HCT116 (cell line): ENCODE data around the gene RCBTB1. TPM values are rescaled to one million over a fixed set of nuclear protein-coding genes. Genes with fewer than 3 reads are reported as not detected.

Source experiments
- ATAC-seq: fragments of 200-7000 bp; cut with Tn5 transposase; 2 replicates; pipeline ENCODE4 v1.9.1; 2020; ENCODE audit warnings: mild to moderate bottlenecking, moderate library complexity
- BruUV-seq: library from RNA; stranded (reverse); fragments of 400-500 nt; replicated peaks from 2 replicates; lab custom pipeline; 2021; lab: Mats Ljungman, UMichigan
- CTCF ChIA-PET: fragments of 300-600 bp; sonication (Branson Sonifier 250); formaldehyde crosslinking; loops from one replicate; lab custom pipeline; 2021; ENCODE audit warnings: antibody characterized with exemption; lab: Charles Lee
- POLR2A ChIA-PET: fragments of 300-600, 350-600 bp; sonication (Branson Sonifier 250); formaldehyde crosslinking; loops from one replicate; lab custom pipeline; 2021; ENCODE audit warnings: antibody characterized with exemption; lab: Charles Lee
- RAD21 ChIA-PET, 2 experiments: fragments of 300-600 bp; sonication (Branson Sonifier 250); formaldehyde crosslinking; loops; one replicate each; lab custom pipeline; 2023; ENCODE audit warnings: low total read pairs in 2 of 2; ENCODE audit not compliant: uncharacterized antibody in 2 of 2, unreplicated experiment in 2 of 2, low non-redundant PET in 1 of 2; lab: Charles Lee
- DNase-seq: peaks from one replicate; pipeline ENCODE4 v3.0.0-alpha.2; 2010; ENCODE audit warnings: low read depth, low spot score
- H2AFZ ChIP-seq: fragments of 200-600 bp; shearing (Covaris generic), sonication (generic); 2 replicates; pipeline ENCODE4 v1.6.1; 2017; ENCODE audit warnings: low read depth, mixed run types, mixed read lengths, antibody characterized with exemption, low read length; ENCODE audit not compliant: poor library complexity, severe bottlenecking
- H3K27ac ChIP-seq: 2 replicates; pipeline ENCODE4 v1.5.1; 2012; ENCODE audit warnings: low read depth, low read length
- H3K27me3 ChIP-seq: fragments of 200-600 bp; sonication (generic); 2 replicates; pipeline ENCODE4 v1.6.1; 2016; ENCODE audit warnings: mixed run types, low read length, mixed read lengths; ENCODE audit not compliant: insufficient read depth
- H3K36me3 ChIP-seq, 2 experiments: fragments of 200-500 bp in 1 of 2; fragments of 200-600 bp in 1 of 2; sonication (Bioruptor generic) in 1 of 2; sonication (generic) in 1 of 2; 2 replicates each; pipeline versions ENCODE4 v1.5.1 to v1.6.1; 2014 to 2016; ENCODE audit warnings: low read length in 2 of 2, inconsistent platforms in 1 of 2, mixed read lengths in 1 of 2, mixed run types in 1 of 2; ENCODE audit not compliant: insufficient read depth in 2 of 2, control insufficient read depth in 1 of 2
- H3K4me1 ChIP-seq, 2 experiments: fragments of 200-600 bp in 1 of 2; sonication (generic) in 1 of 2; 2 replicates each; pipeline versions ENCODE4 v1.5.1 to v1.6.1; 2012 to 2017; ENCODE audit warnings: low read length in 2 of 2, inconsistent platforms in 1 of 2, mild to moderate bottlenecking in 1 of 2, mixed read lengths in 1 of 2, mixed run types in 1 of 2, moderate library complexity in 1 of 2; ENCODE audit not compliant: insufficient read depth in 2 of 2, control insufficient read depth in 1 of 2
- H3K4me2 ChIP-seq: fragments of 200-600 bp; sonication (generic); 2 replicates; pipeline ENCODE4 v1.6.1; 2017; ENCODE audit warnings: mixed run types, low read length, mixed read lengths
- H3K4me3 ChIP-seq, 2 experiments: fragments of 200-600 bp in 1 of 2; sonication (generic) in 1 of 2; replicated peaks in 1 of 2; 2 replicates each; pipeline ENCODE4 v1.5.1; 2011 to 2016; ENCODE audit warnings: low read length in 2 of 2, control low read depth in 1 of 2, low read depth in 1 of 2, mild to moderate bottlenecking in 1 of 2, mixed read lengths in 1 of 2, mixed run types in 1 of 2
- H3K79me2 ChIP-seq: fragments of 200-600 bp; sonication (generic); 2 replicates; pipeline ENCODE4 v1.6.1; 2017; ENCODE audit warnings: mild to moderate bottlenecking, mixed run types, low read length, moderate library complexity, mixed read lengths; ENCODE audit not compliant: insufficient read depth
- H3K9ac ChIP-seq: fragments of 200-600 bp; sonication (generic); 2 replicates; pipeline ENCODE4 v1.6.1; 2016; ENCODE audit warnings: low read length, mixed read lengths
- H3K9me2 ChIP-seq: fragments of 200-600 bp; sonication (generic), shearing (Covaris generic); 2 replicates; pipeline ENCODE4 v1.6.1; 2017; ENCODE audit warnings: mixed run types, mild to moderate bottlenecking, moderate library complexity; ENCODE audit not compliant: insufficient read depth
- H3K9me3 ChIP-seq, 2 experiments: fragments of 200-500 bp in 1 of 2; fragments of 200-600 bp in 1 of 2; sonication (Bioruptor generic) in 1 of 2; sonication (generic) in 1 of 2; 2 replicates each; pipeline ENCODE4 v1.6.1; 2014 to 2017; ENCODE audit warnings: low read length in 2 of 2, mixed read lengths in 2 of 2, inconsistent platforms in 1 of 2, low read depth in 1 of 2, mild to moderate bottlenecking in 1 of 2, mixed run types in 1 of 2, moderate library complexity in 1 of 2; ENCODE audit not compliant: control insufficient read depth in 1 of 2, insufficient read depth in 1 of 2
- H4K20me1 ChIP-seq: fragments of 200-600 bp; sonication (generic), shearing (Covaris generic); 2 replicates; pipeline ENCODE4 v1.6.1; 2017; ENCODE audit warnings: mixed run types, mild to moderate bottlenecking, moderate library complexity; ENCODE audit not compliant: insufficient read depth
- CEBPB ChIP-seq: IDR thresholded peaks from 2 replicates; pipeline ENCODE4 v1.6.1; 2012; ENCODE audit warnings: low read depth
- EGR1 ChIP-seq: IDR thresholded peaks from 2 replicates; pipeline ENCODE4 v1.6.1; 2012; ENCODE audit warnings: low read depth
- EZH2 ChIP-seq: fragments of 200-600 bp; sonication (generic); IDR thresholded peaks from 2 replicates; pipeline ENCODE4 v1.6.1; 2017; ENCODE audit warnings: antibody characterized with exemption, mixed run types
- EZH2phosphoT487 ChIP-seq: fragments of 200-600 bp; IDR thresholded peaks from 2 replicates; pipeline ENCODE4 v1.6.1; 2018; ENCODE audit warnings: antibody characterized with exemption, borderline replicate concordance
- JUND ChIP-seq: IDR thresholded peaks from 2 replicates; pipeline ENCODE4 v1.6.1; 2012
- POLR2A ChIP-seq: IDR thresholded peaks from 2 replicates; pipeline ENCODE4 v1.7.0; 2011; ENCODE audit warnings: borderline replicate concordance; ENCODE audit not compliant: insufficient read depth, insufficient read length; ENCODE audit errors: extremely low read depth
- POLR2AphosphoS5 ChIP-seq: IDR thresholded peaks from 2 replicates; pipeline ENCODE4 v1.6.1; 2011; ENCODE audit warnings: mild to moderate bottlenecking, low read depth, low read length, moderate library complexity
- SIN3A ChIP-seq: IDR thresholded peaks from 2 replicates; pipeline ENCODE4 v1.6.1; 2012; ENCODE audit warnings: low read depth
- SRF ChIP-seq: IDR thresholded peaks from 2 replicates; pipeline ENCODE4 v1.6.1; 2012; ENCODE audit warnings: low read depth
- TCF7L2 ChIP-seq: IDR thresholded peaks from 2 replicates; pipeline ENCODE4 v1.7.0; 2011; ENCODE audit warnings: borderline replicate concordance, inconsistent platforms; ENCODE audit not compliant: insufficient read depth, insufficient read length; ENCODE audit errors: extremely low read depth
- YY1 ChIP-seq: IDR thresholded peaks from 2 replicates; pipeline ENCODE4 v1.6.1; 2011; ENCODE audit warnings: low read length, low read depth, moderate library complexity, mild to moderate bottlenecking; ENCODE audit not compliant: insufficient replicate concordance; ENCODE audit errors: extremely low read depth
- ZFX ChIP-seq: fragments of 450-650 bp; IDR thresholded peaks from 2 replicates; pipeline ENCODE4 v1.6.1; 2017
- intact Hi-C: fragments of 100-400 bp; cut with micrococcal nuclease; formaldehyde crosslinking; loops from 2 replicates; pipeline ENCODE4 v1.10.0; 2022
- total RNA-seq: library from RNA; stranded (reverse); gene quantifications from one replicate; pipeline ENCODE4 v1.2.1, GENCODE V29; 2021; ENCODE audit not compliant: unreplicated experiment
- TF ChIP-seq, protein P1 (sequence below): IDR thresholded peaks from 2 replicates; pipeline ENCODE4 v1.6.1; 2012
- TF ChIP-seq, protein P2 (sequence below): IDR thresholded peaks from 2 replicates; pipeline ENCODE4 v1.6.1; 2011; ENCODE audit warnings: mild to moderate bottlenecking, low read length, moderate library complexity; ENCODE audit not compliant: insufficient replicate concordance; ENCODE audit errors: extremely low read depth
- TF ChIP-seq, protein P3 (sequence below), 3 experiments: fragments of 200-600 bp in 1 of 3; sonication (generic) in 1 of 3; IDR thresholded peaks in 2 of 3; conservative IDR thresholded peaks in 1 of 3; 2 replicates each; pipeline ENCODE4 v1.5.1; 2012 to 2017; ENCODE audit warnings: low read depth in 2 of 3, low read length in 2 of 3, antibody characterized with exemption in 1 of 3, borderline replicate concordance in 1 of 3, control low read depth in 1 of 3, mild to moderate bottlenecking in 1 of 3, mixed read lengths in 1 of 3, mixed run types in 1 of 3, moderate library complexity in 1 of 3; ENCODE audit not compliant: insufficient read depth in 1 of 3

Gene RCBTB1
- total RNA-seq, 1 experiment from 2014 or later, result 22.2 TPM

DNA sequence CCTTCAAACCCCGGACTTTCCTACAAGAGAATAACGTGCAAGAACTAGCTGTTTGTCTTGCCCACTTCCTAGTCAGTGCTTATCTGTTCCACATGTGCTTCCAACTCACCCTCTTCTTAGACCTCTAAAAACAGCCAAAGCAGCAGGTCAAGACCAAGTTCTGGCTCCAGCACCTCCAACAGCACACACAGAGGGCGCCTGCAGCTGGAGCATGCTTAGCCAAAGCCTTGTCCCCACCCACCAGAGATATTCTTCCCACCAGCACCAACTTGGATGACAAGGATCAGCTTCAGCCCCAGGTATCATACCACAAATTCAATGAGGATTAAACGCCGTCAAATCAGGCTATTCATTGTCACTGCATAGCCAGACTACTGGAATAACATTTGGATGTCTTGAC, 17.9 kb downstream of the RCBTB1 start:
- H3K4me3 ChIP-seq, result no peak overlapping the region
- DNase-seq (no peak), ATAC-seq (no peak)
- H3K27ac ChIP-seq, result no peak overlapping the region
- no peaks in the 10 kb centered on the region for H3K4me1 ChIP-seq
- ChIA-PET POLR2A (no interaction called here), RAD21 (no interaction called here), CTCF (no interaction called here)
- H3K36me3 ChIP-seq, result no peaks in the 10 kb centered on the region
- H3K9me3 ChIP-seq, result no peaks in the 10 kb centered on the region
- no peak overlapping the region for H3K9ac ChIP-seq
- BruUV-seq, result no TSS peak
- TF ChIP-seq EZH2phosphoT487 (no peak), EZH2 (no peak), YY1 (no peak), JUND (no peak), SRF (no peak), ZFX (no peak), EGR1 (no peak), POLR2AphosphoS5 (no peak), TCF7L2 (no peak), CEBPB (no peak), SIN3A (no peak), POLR2A (no peak)
- TF ChIP-seq, protein P1, sequence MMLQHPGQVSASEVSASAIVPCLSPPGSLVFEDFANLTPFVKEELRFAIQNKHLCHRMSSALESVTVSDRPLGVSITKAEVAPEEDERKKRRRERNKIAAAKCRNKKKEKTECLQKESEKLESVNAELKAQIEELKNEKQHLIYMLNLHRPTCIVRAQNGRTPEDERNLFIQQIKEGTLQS, result no peak
- TF ChIP-seq, protein P2, sequence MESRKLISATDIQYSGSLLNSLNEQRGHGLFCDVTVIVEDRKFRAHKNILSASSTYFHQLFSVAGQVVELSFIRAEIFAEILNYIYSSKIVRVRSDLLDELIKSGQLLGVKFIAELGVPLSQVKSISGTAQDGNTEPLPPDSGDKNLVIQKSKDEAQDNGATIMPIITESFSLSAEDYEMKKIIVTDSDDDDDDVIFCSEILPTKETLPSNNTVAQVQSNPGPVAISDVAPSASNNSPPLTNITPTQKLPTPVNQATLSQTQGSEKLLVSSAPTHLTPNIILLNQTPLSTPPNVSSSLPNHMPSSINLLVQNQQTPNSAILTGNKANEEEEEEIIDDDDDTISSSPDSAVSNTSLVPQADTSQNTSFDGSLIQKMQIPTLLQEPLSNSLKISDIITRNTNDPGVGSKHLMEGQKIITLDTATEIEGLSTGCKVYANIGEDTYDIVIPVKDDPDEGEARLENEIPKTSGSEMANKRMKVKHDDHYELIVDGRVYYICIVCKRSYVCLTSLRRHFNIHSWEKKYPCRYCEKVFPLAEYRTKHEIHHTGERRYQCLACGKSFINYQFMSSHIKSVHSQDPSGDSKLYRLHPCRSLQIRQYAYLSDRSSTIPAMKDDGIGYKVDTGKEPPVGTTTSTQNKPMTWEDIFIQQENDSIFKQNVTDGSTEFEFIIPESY, result no peak
- TF ChIP-seq, protein P3, sequence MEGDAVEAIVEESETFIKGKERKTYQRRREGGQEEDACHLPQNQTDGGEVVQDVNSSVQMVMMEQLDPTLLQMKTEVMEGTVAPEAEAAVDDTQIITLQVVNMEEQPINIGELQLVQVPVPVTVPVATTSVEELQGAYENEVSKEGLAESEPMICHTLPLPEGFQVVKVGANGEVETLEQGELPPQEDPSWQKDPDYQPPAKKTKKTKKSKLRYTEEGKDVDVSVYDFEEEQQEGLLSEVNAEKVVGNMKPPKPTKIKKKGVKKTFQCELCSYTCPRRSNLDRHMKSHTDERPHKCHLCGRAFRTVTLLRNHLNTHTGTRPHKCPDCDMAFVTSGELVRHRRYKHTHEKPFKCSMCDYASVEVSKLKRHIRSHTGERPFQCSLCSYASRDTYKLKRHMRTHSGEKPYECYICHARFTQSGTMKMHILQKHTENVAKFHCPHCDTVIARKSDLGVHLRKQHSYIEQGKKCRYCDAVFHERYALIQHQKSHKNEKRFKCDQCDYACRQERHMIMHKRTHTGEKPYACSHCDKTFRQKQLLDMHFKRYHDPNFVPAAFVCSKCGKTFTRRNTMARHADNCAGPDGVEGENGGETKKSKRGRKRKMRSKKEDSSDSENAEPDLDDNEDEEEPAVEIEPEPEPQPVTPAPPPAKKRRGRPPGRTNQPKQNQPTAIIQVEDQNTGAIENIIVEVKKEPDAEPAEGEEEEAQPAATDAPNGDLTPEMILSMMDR (IDR thresholded peaks at IDR 0.05 in 2 of 3, conservative IDR thresholded peaks at IDR 0.05 in 1 of 3; ENCODE audit: borderline replicate concordance in 1 of 3, insufficient read depth in 1 of 3, low read depth in 2 of 3, low read length in 2 of 3), result no peak
- H3K4me2 ChIP-seq, result no peak overlapping the region
- no peaks in the 10 kb centered on the region for H3K27me3 ChIP-seq
- no peaks in the 10 kb centered on the region for H4K20me1 ChIP-seq
- peaks cover 4% of the 10 kb centered on the region; the same call in 1 of the 2 replicates for H3K79me2 ChIP-seq
- intact Hi-C loops, result no loop called here
- H3K9me2 ChIP-seq, result no peaks in the 10 kb centered on the region
- H2AFZ ChIP-seq, result no peak overlapping the region
